A673 (cell line): Measurements from ENCODE around the gene PCSK7. TPM values are rescaled to one million over a fixed set of nuclear protein-coding genes. Genes with fewer than 3 reads are reported as not detected.

ENCODE experiments used
- BruUV-seq: library from RNA; stranded (reverse); fragments of 400-500 nt; replicated peaks from 2 replicates; lab custom pipeline; 2021; lab: Mats Ljungman, UMichigan
- CTCF ChIA-PET: fragments of 300-600 bp; sonication (Branson Sonifier 250); formaldehyde crosslinking; loops from one replicate; lab custom pipeline; 2022; ENCODE audit warnings: antibody characterized with exemption; lab: Charles Lee
- POLR2A ChIA-PET: fragments of 300-600 bp; sonication (Branson Sonifier 250); formaldehyde crosslinking; loops from one replicate; lab custom pipeline; 2022; ENCODE audit warnings: antibody characterized with exemption; ENCODE audit not compliant: low non-redundant PET; lab: Charles Lee
- DNase-seq: peaks from one replicate; pipeline ENCODE4 v3.0.0-alpha.2; 2015; ENCODE audit warnings: low spot score
- H3K27ac ChIP-seq: fragments of 200-600 bp; sonication (generic); 2 replicates; pipeline ENCODE4 v1.5.1; 2016; ENCODE audit warnings: mixed run types, low read depth, mild to moderate bottlenecking, mixed read lengths, antibody characterized with exemption, low read length; ENCODE audit not compliant: poor library complexity, severe bottlenecking
- H3K27me3 ChIP-seq: fragments of 200-600 bp; sonication (generic); replicated peaks from 2 replicates; pipeline ENCODE4 v1.6.1; 2017; ENCODE audit warnings: mixed run types, low read depth, mild to moderate bottlenecking, mixed read lengths, antibody characterized with exemption, low read length; ENCODE audit not compliant: insufficient read depth, poor library complexity
- H3K36me3 ChIP-seq: fragments of 200-600 bp; sonication (generic); 2 replicates; pipeline ENCODE4 v1.6.1; 2016; ENCODE audit warnings: mixed run types, mild to moderate bottlenecking, mixed read lengths, antibody characterized with exemption, low read length; ENCODE audit not compliant: insufficient read depth, poor library complexity, severe bottlenecking
- H3K4me1 ChIP-seq: fragments of 200-600 bp; sonication (generic); 2 replicates; pipeline ENCODE4 v1.6.1; 2017; ENCODE audit warnings: mixed run types, mild to moderate bottlenecking, mixed read lengths, antibody characterized with exemption, low read length; ENCODE audit not compliant: insufficient read depth, poor library complexity, severe bottlenecking
- H3K4me3 ChIP-seq: fragments of 200-600 bp; sonication (generic); 2 replicates; pipeline ENCODE4 v1.5.1; 2016; ENCODE audit warnings: low read depth, mixed run types, mild to moderate bottlenecking, mixed read lengths, low read length; ENCODE audit not compliant: poor library complexity, severe bottlenecking
- H3K9me3 ChIP-seq: fragments of 200-600 bp; sonication (generic); 2 replicates; pipeline ENCODE4 v1.6.1; 2016; ENCODE audit warnings: mixed run types, low read depth, mild to moderate bottlenecking, mixed read lengths, antibody characterized with exemption, low read length; ENCODE audit not compliant: poor library complexity, severe bottlenecking
- CTCF ChIP-seq: fragments of 300-800, 200-600 bp; sonication (generic); conservative IDR thresholded peaks from 2 replicates; pipeline ENCODE4 v1.5.1; 2017; ENCODE audit warnings: low read depth, mild to moderate bottlenecking, antibody characterized with exemption, low read length, moderate library complexity, mixed read lengths
- EZH2 ChIP-seq: fragments of 200-600 bp; sonication (generic); IDR thresholded peaks from 2 replicates; pipeline ENCODE4 v1.6.1; 2017; ENCODE audit warnings: borderline replicate concordance, low read depth, mild to moderate bottlenecking, mixed read lengths, antibody characterized with exemption, low read length; ENCODE audit not compliant: poor library complexity, severe bottlenecking
- intact Hi-C: fragments of 100-400 bp; cut with micrococcal nuclease; formaldehyde crosslinking; loops from one replicate; pipeline ENCODE4 v1.10.0; 2022; ENCODE audit not compliant: unreplicated experiment
- total RNA-seq: library from RNA; stranded (reverse); gene quantifications from 2 replicates; pipeline ENCODE4 v1.2.3, GENCODE V29; 2021

PCSK7 gene
- total RNA-seq, 1 experiment from 2014 or later: 49.0 TPM

- H3K4me3 ChIP-seq: no peak overlapping the region
- peak overlapping the region; percentile 71 for H3K27ac ChIP-seq
- BruUV-seq: no TSS peak
- intact Hi-C loops: no loop called here
- H3K27me3 ChIP-seq: no peaks in the 10 kb centered on the region
- no peaks in the 10 kb centered on the region for H3K9me3 ChIP-seq
- ChIA-PET POLR2A (interaction anchor here (0.5 kb wide), 1 partner anchor 96 kb away, joined by 3 read pairs; no protein-coding TSS in a partner anchor), CTCF (interaction anchor here (0.5 to 1.2 kb wide), 5 partner anchors 11 to 478 kb away, joined by 3 to 8 read pairs (median 3); partner anchors contain the start of genes PAFAH1B2, PCSK7 and RNF214)
- no peak for DNase-seq
- peaks cover 10% of the 10 kb centered on the region for H3K36me3 ChIP-seq
- no peak for TF ChIP-seq CTCF
- TF ChIP-seq EZH2: no peak
- peaks cover 23% of the 10 kb centered on the region for H3K4me1 ChIP-seq
Measured at GRCh38 chr11:117220999-117221774, 10.7 kb downstream of the PCSK7 start.

GRCh38 chr11:117220568-117220967 is 11.3 kb downstream of the PCSK7 start:
- TF ChIP-seq CTCF: no peak
- TF ChIP-seq EZH2: no peak
- Histone ChIP-seq H3K4me1 (peaks cover 23% of the 10 kb centered on the region), H3K36me3 (peaks cover 10% of the 10 kb centered on the region), H3K9me3 (no peaks in the 10 kb centered on the region), H3K27ac (peak overlapping the region; percentile 71), H3K27me3 (no peaks in the 10 kb centered on the region), H3K4me3 (no peak overlapping the region)
- ChIA-PET CTCF (no interaction called here), POLR2A (no interaction called here)
- intact Hi-C loops: no loop called here
- no TSS peak for BruUV-seq
- no peak for DNase-seq

- TF ChIP-seq CTCF (no peak), EZH2 (no peak)
- Histone ChIP-seq H3K36me3 (peaks cover 10% of the 10 kb centered on the region), H3K4me3 (no peak overlapping the region), H3K9me3 (no peaks in the 10 kb centered on the region), H3K4me1 (peaks cover 23% of the 10 kb centered on the region), H3K27me3 (no peaks in the 10 kb centered on the region), H3K27ac (no peak overlapping the region)
- ChIA-PET CTCF (no interaction called here), POLR2A (no interaction called here)
- intact Hi-C loops: no loop called here
- no TSS peak for BruUV-seq
- no peak for DNase-seq
Measured at GRCh38 chr11:117219995-117220394, 11.9 kb downstream of the PCSK7 start.
